ENCODE data around the gene FES.

DNA sequence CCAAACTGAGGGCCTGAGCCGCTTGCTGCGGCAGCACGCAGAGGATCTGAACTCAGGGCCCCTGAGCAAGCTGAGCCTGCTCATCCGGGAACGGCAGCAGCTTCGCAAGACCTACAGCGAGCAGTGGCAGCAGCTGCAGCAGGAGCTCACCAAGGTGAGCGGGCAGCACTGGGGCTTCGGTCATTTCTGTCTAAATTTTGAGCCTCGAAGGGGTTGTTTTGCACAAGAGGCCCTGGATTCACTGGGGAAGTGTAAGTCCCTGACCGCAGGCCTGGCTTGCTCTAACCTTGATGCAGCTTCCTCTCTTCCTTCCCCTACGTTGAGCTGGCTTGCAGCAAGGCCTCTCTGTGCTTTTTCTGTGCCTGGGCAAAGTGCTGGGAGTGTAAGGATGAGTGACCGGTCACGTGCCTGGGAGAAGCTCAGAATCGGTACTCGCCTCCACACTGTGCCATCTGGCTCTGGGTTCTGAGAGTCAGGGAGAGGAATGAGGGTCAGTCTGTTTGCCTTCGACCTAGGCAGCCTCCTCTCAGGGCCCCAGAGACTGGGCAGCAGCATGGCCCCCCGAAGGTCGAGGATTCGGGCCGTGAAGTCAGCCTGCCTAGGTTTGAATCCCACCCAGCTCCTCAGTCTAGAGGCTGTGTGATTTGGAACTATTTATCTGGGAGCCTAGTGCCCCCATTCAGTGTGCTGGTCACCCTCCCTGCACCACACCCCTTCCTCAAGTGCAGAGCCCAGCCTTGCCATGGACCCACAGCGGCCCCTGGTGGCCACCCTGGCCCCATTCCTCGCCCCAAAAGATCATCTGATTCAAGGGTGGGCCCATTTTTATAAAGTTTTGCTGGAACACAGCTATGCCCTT, 1.4 kb downstream of the FES start:
- TF ChIP-seq CTCF (IDR thresholded peaks at IDR 0.05): peak; percentile 97 to 99 (median 98)
- no peak for TF ChIP-seq POLR2A (IDR thresholded peaks at IDR 0.05)
- TF ChIP-seq EP300 (IDR thresholded peaks at IDR 0.05; ENCODE audit: low read depth): no peak

Measured in transverse colon (tissue), 3 donors.